ENCODE measurements around the gene KLHL33. TPM values are rescaled to one million over a fixed set of nuclear protein-coding genes. Genes with fewer than 3 reads are reported as not detected.

Gene KLHL33, protein sequence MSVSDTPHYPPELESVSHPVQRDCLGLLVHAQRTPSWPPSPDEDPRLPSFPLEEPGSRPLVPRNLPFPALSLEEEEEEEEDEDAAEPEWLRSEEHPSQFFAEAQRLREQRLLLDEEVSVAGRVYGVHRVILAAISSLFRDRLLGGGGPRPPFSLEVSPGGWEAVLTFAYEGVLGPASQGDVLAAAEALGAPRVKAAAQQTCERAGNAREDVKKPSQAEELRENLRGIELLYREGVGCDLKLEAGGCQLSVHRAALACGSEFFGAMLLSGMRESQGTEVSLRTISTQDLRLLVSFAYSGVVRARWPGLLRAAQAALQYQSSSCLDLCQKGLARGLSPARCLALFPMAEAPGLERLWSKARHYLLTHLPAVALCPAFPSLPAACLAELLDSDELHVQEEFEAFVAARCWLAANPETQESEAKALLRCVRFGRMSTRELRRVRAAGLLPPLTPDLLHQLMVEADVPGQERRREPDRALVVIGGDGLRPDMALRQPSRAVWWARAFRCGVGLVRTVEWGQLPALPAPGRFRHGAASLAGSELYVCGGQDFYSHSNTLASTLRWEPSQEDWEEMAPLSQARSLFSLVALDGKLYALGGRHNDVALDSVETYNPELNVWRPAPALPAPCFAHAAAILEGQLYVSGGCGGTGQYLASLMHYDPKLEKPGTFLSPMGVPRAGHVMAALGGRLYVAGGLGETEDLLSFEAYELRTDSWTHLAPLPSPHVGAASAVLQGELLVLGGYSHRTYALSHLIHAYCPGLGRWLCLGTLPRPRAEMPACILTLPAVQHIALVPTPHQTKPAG
- total RNA-seq = 1 to 10 TPM in 1 of 5 donors, under 1 TPM in 2, not detected in 2; under 0.01 to 4.3 (median 0.37) TPM
- under 1 TPM in 2 of 3 donors, not detected in 1; 0.05 to 0.06 TPM for polyA plus RNA-seq
- long read RNA-seq, donor 1 = 0 reads
- long read RNA-seq, donor 2 = 0 reads
- long read RNA-seq, donor 3 = 0 reads
- long read RNA-seq, donor 4 = 0 reads
- long read RNA-seq, donor 5 = 0 reads
- long read RNA-seq, donor 6 = 0 reads
- long read RNA-seq, donor 7 = 0 reads
- long read RNA-seq, donor 8 = 0 reads
- long read RNA-seq, donor 9 = 0 reads
- long read RNA-seq, donor 10 = 0 reads

GRCh38 chr14:20435582-20436362 lies at the start of gene KLHL33:
Gene KLHL33, minus strand, starts transcription at chr14:20436166. Its CDS starts 355 bp downstream, at chr14:20435811.
- H3K36me3 ChIP-seq = no peaks in the 10 kb centered on the region
- peak within 1 kb of the TSS; percentile 22 to 31 (median 25) for H3K4me3 ChIP-seq
- DNase-seq = no peak
- TF ChIP-seq, protein P1, sequence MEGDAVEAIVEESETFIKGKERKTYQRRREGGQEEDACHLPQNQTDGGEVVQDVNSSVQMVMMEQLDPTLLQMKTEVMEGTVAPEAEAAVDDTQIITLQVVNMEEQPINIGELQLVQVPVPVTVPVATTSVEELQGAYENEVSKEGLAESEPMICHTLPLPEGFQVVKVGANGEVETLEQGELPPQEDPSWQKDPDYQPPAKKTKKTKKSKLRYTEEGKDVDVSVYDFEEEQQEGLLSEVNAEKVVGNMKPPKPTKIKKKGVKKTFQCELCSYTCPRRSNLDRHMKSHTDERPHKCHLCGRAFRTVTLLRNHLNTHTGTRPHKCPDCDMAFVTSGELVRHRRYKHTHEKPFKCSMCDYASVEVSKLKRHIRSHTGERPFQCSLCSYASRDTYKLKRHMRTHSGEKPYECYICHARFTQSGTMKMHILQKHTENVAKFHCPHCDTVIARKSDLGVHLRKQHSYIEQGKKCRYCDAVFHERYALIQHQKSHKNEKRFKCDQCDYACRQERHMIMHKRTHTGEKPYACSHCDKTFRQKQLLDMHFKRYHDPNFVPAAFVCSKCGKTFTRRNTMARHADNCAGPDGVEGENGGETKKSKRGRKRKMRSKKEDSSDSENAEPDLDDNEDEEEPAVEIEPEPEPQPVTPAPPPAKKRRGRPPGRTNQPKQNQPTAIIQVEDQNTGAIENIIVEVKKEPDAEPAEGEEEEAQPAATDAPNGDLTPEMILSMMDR (IDR thresholded peaks at IDR 0.05) = no peak
- TF ChIP-seq POLR2A (IDR thresholded peaks at IDR 0.05) (no peak), POLR2AphosphoS5 (IDR thresholded peaks at IDR 0.05) (no peak), EP300 (IDR thresholded peaks at IDR 0.05) (no peak)
- H3K27ac ChIP-seq = peak within 1 kb of the TSS in 4 of 5 donors; percentile 1 to 76 (median 46)
- intact Hi-C loops (cut with DNase I; ENCODE audit: low total_unique reads) = no loop called here
- H3K27me3 ChIP-seq = peaks cover 0 to 22% (median 0%) of the 10 kb centered on the region in 3 donors
- no peaks in the 10 kb centered on the region for H3K9me3 ChIP-seq
- H3K4me1 ChIP-seq = peaks cover 1 to 17% (median 6%) of the 10 kb centered on the region in 4 donors
- 81 to 85% (median 81%) methylated on average over 17 of the region's 17 CpGs for WGBS, 5 donors

DNA sequence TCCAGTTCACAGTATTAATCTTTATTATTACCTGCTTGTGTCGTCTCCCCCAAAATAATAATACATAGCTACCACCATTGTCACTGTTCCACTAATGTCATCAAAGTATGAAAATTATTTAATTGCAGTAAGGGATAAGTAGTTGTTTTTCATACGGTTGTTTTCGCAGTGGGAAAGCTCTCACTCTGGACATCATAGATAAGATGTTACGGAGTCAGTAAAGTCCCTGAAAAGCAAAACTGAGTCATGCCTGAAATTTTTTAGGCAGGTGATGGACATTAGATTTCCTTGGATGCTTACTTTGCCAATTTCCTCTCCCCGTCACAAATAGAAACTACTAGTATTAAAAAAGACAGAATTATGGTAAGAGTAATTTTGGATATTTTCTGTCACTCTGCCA lies 46.4 kb upstream of the KLHL33 start:
- intact Hi-C loops (cut with DNase I; ENCODE audit: low total_unique reads) = no loop called here
- Histone ChIP-seq H3K4me1 (peaks cover under 1 to 22% (median 8%) of the 10 kb centered on the region in 4 donors), H3K4me3 (no peak overlapping the region), H3K27ac (no peak overlapping the region), H3K9me3 (no peaks in the 10 kb centered on the region), H3K36me3 (peaks cover 0 to 16% (median 4%) of the 10 kb centered on the region in 4 donors), H3K27me3 (no peaks in the 10 kb centered on the region)
- DNase-seq = no peak
- TF ChIP-seq POLR2A (IDR thresholded peaks at IDR 0.05) (no peak), POLR2AphosphoS5 (IDR thresholded peaks at IDR 0.05) (no peak), EP300 (IDR thresholded peaks at IDR 0.05) (no peak)
- TF ChIP-seq, protein P1 (IDR thresholded peaks at IDR 0.05) = no peak
- 88 to 93% (median 90%) methylated on average over 5 of the region's 5 CpGs for WGBS, 5 donors

GRCh38 chr14:20478894-20479293 lies 42.9 kb upstream of the KLHL33 start:
- no peak for DNase-seq
- Histone ChIP-seq H3K36me3 (peaks cover 24 to 51% (median 37%) of the 10 kb centered on the region in 4 donors), H3K4me1 (peaks cover 14 to 36% (median 20%) of the 10 kb centered on the region in 4 donors), H3K27ac (no peak overlapping the region), H3K9me3 (no peaks in the 10 kb centered on the region), H3K27me3 (no peaks in the 10 kb centered on the region), H3K4me3 (no peak overlapping the region)
- WGBS, 5 donors = 90 to 95% (median 92%) methylated on average over 2 of the region's 2 CpGs
- intact Hi-C loops (cut with DNase I; ENCODE audit: low total_unique reads) = loop anchor here (10.0 kb wide), 1 partner anchor 64 kb away; the partner anchor contains the start of gene TEP1
- TF ChIP-seq POLR2AphosphoS5 (IDR thresholded peaks at IDR 0.05) = no peak
- TF ChIP-seq EP300 (IDR thresholded peaks at IDR 0.05) = no peak
- TF ChIP-seq, protein P1 (IDR thresholded peaks at IDR 0.05) = no peak
- TF ChIP-seq POLR2A (IDR thresholded peaks at IDR 0.05) = no peak

All from stomach (tissue), 19 donors.